CD4-positive, CD25-positive, alpha-beta regulatory T cell (primary cell): ENCODE measurements around the gene SNAPC1. TPM values are rescaled to one million over a fixed set of nuclear protein-coding genes. Genes with fewer than 3 reads are reported as not detected.

ENCODE experiments used
- ATAC-seq, 2 donors: fragments of 150-1000 bp; cut with Tn5 transposase; one replicate each; pipeline ENCODE4 v1.10.0; 2021; ENCODE audit warnings: low read depth in 2 of 2, moderate number of reproducible peaks in 2 of 2, moderate library complexity in 1 of 2
- DNase-seq, 3 donors: peaks; one replicate each; pipeline versions ENCODE4 v3.0.0 to v3.0.0-alpha.2; 2012 to 2022; ENCODE audit warnings: mixed read lengths in 1 of 3
- H3K27ac ChIP-seq: one replicate; pipeline ENCODE4 v1.7.0; 2013; ENCODE audit warnings: mild to moderate bottlenecking, low read length; ENCODE audit not compliant: insufficient read depth, poor library complexity, severe bottlenecking
- H3K27me3 ChIP-seq: one replicate; pipeline ENCODE4 v1.7.0; 2013; ENCODE audit warnings: low read length; ENCODE audit not compliant: control insufficient read depth, insufficient read depth
- H3K36me3 ChIP-seq: one replicate; pipeline ENCODE4 v1.7.0; 2013; ENCODE audit warnings: mild to moderate bottlenecking, low read length, moderate library complexity; ENCODE audit not compliant: control insufficient read depth, insufficient read depth
- H3K4me1 ChIP-seq: 2 replicates; pipeline ENCODE4 v1.7.0; 2013; ENCODE audit warnings: mild to moderate bottlenecking, low read length; ENCODE audit not compliant: insufficient read depth, control insufficient read depth, poor library complexity, severe bottlenecking
- H3K4me3 ChIP-seq: one replicate; pipeline ENCODE4 v1.7.0; 2013; ENCODE audit warnings: low read depth, mild to moderate bottlenecking, low read length, moderate library complexity
- H3K9me3 ChIP-seq, 2 experiments: 1 replicate in 1 of 2; 2 replicates in 1 of 2; pipeline ENCODE4 v1.7.0; 2013; ENCODE audit warnings: low read length in 2 of 2, mild to moderate bottlenecking in 1 of 2, moderate library complexity in 1 of 2; ENCODE audit not compliant: control insufficient read depth in 2 of 2
- H3K27ac Mint-ChIP-seq, 3 donors: one replicate each; pipeline ENCODE4 v1.8.0; 2020 to 2022; ENCODE audit warnings: mild to moderate bottlenecking in 3 of 3, mixed read lengths in 3 of 3, moderate library complexity in 2 of 3
- H3K27me3 Mint-ChIP-seq: one replicate; pipeline ENCODE4 v1.8.0; 2022; ENCODE audit warnings: mild to moderate bottlenecking, mixed read lengths
- H3K36me3 Mint-ChIP-seq: one replicate; pipeline ENCODE4 v1.8.0; 2020; ENCODE audit warnings: mixed read lengths
- H3K4me1 Mint-ChIP-seq, 4 donors: one replicate each; pipeline ENCODE4 v1.8.0; 2020 to 2022; ENCODE audit warnings: mixed read lengths in 4 of 4, mild to moderate bottlenecking in 1 of 4
- H3K4me3 Mint-ChIP-seq, 4 donors: one replicate each; pipeline ENCODE4 v1.8.0; 2020 to 2022; ENCODE audit warnings: mild to moderate bottlenecking in 4 of 4, mixed read lengths in 4 of 4, moderate library complexity in 3 of 4
- H3K9me3 Mint-ChIP-seq, 7 donors: one replicate each; pipeline ENCODE4 v1.8.0; 2020 to 2022; ENCODE audit warnings: mixed read lengths in 7 of 7, mild to moderate bottlenecking in 3 of 7, moderate library complexity in 2 of 7
- polyA plus RNA-seq, 4 donors: library from polyadenylated mRNA; unstranded; fragments of 300-500 nt; fragmentation: Illumina TruSeq; gene quantifications; one replicate each; pipeline ENCODE4 v1.2.3, GENCODE V29; 2021
- total RNA-seq: library from RNA; stranded (reverse); gene quantifications from one replicate; pipeline ENCODE4 v1.2.3, GENCODE V29; 2022

Gene SNAPC1, protein sequence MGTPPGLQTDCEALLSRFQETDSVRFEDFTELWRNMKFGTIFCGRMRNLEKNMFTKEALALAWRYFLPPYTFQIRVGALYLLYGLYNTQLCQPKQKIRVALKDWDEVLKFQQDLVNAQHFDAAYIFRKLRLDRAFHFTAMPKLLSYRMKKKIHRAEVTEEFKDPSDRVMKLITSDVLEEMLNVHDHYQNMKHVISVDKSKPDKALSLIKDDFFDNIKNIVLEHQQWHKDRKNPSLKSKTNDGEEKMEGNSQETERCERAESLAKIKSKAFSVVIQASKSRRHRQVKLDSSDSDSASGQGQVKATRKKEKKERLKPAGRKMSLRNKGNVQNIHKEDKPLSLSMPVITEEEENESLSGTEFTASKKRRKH
- total RNA-seq = 3.9 TPM
- 1 to 10 TPM; 3.9 to 4.7 (median 4.2) TPM for polyA plus RNA-seq

DNA sequence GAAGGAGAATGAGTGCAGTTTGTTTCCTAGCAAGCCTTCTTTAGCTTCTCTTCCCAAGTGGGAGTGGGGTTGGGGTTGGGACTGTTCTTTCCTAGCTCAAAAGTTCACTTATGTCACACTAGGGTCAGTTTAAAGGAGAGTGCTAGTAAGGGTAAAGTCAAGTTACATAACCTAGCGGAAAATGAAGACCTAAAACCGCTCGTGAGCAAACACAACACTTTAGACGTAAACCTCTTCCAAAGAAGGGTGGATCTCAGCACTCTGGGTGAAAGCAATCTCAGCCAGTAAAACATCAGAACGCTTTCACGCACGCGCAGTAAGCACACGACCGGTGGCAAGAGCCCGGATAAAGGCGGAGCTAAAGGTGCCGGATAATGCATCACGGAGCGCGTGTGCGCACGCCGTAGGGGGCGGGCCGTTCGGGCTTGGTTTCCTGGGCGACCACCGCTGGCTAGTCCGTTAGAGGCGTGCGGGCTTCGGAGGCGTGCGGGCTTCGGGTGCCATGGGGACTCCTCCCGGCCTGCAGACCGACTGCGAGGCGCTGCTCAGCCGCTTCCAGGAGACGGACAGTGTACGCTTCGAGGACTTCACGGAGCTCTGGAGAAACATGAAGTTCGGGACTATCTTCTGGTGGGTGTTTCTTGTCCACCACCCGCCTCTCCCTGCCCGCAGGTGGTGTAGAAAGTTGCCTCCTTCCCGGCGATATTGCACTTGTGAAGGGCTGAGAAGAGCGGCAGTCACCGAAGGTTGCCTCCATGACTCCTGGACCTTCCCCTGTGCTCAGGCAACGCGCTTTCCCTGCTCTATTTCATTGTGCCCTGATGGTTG, at the start of gene SNAPC1:
Gene SNAPC1 (plus strand): TSS at position 462 of the 828 bp plus-strand sequence. CDS start 41 bp downstream, at position 503.
- H3K4me1 Mint-ChIP-seq = peaks cover 22 to 51% (median 45%) of the 10 kb centered on the region in 4 donors

DNA sequence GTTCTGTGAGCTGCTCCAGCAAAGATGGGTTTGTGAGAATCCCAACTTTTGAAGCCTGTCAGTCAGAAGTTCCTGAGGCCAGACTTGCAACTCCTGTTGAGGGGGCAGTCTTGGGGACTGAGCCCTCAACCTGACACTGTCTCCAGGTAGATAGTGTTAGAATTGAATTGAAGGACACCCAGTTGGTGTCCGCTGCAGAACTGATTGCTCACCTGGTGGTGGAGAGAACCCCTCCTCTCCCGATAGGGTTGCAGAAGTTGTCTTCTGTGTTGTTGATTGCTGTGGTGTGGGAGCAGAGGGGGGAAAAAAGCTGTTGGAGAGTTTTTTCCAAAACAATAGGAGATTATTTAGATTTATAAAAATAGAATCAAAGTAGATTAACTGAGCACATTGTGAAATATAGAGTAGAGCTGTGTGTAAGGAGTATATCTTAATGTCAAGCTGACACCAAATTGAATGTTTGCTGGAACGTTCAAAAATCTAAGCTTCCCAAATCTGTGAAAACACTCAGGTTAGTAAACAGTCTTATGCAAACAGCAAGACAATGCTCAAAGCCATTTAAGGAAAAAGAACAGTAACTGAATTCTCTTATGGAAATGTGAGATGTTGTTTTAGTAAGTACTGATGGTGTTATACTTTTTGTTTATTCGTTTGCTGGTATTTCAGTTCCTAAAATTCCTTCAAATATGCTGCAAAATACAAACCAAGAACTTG, 48.3 kb upstream of the SNAPC1 start:
- H3K4me3 Mint-ChIP-seq = peak overlapping the region in 1 of 4 donors; percentile 10
- Histone ChIP-seq H3K9me3 (no peaks in the 10 kb centered on the region), H3K36me3 (no peaks in the 10 kb centered on the region), H3K27ac (no peak overlapping the region), H3K27me3 (no peaks in the 10 kb centered on the region), H3K4me1 (peaks cover 37% of the 10 kb centered on the region), H3K4me3 (no peak overlapping the region)
- H3K36me3 Mint-ChIP-seq = no peaks in the 10 kb centered on the region
- H3K4me1 Mint-ChIP-seq = peaks cover 36 to 94% (median 69%) of the 10 kb centered on the region in 4 donors
- H3K9me3 Mint-ChIP-seq = peaks cover 0 to 2% (median 0%) of the 10 kb centered on the region in 7 donors
- no peaks in the 10 kb centered on the region for H3K27me3 Mint-ChIP-seq
- no peak overlapping the region for H3K27ac Mint-ChIP-seq
- ATAC-seq (no peak), DNase-seq (no peak)

More for the DNA sequence above, at the start of gene SNAPC1:
- Histone ChIP-seq H3K4me1 (peaks cover 25% of the 10 kb centered on the region), H3K27ac (peak within 1 kb of the TSS; percentile 98), H3K27me3 (no peaks in the 10 kb centered on the region), H3K4me3 (peak within 1 kb of the TSS; percentile 93), H3K36me3 (no peaks in the 10 kb centered on the region), H3K9me3 (no peaks in the 10 kb centered on the region)
- H3K36me3 Mint-ChIP-seq = peaks cover 2% of the 10 kb centered on the region
- peaks cover 0 to 4% (median 0%) of the 10 kb centered on the region in 7 donors for H3K9me3 Mint-ChIP-seq
- H3K27ac Mint-ChIP-seq = peak within 1 kb of the TSS; percentile 100
- H3K27me3 Mint-ChIP-seq = peaks cover 8% of the 10 kb centered on the region
- peak; percentile 97 for ATAC-seq
- H3K4me3 Mint-ChIP-seq = peak within 1 kb of the TSS; percentile 88 to 100 (median 98)
- DNase-seq = peak; percentile 97 to 99 (median 97)

DNA sequence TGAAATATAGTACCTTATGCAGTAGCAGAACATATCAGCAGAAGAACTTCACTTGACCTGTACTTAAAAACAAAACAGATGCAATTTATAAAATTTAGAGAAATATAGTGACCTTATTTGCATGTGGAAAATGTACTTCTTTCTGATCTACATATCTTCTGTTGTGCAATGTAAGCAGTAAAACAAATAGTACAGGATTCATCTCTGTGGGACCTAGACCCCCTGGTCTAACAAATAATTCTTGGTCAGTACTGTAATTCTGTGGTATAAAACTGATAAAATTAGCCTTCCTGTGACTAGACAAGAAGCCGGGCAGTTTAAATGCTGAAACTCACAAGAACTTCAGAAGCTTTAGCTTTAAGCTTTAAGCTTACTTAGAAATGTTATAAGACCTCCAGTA, 45.3 kb upstream of the SNAPC1 start:
- H3K36me3 ChIP-seq = peaks cover 5% of the 10 kb centered on the region
- H3K4me1 ChIP-seq = peaks cover 35% of the 10 kb centered on the region
- Mint-ChIP-seq H3K4me3 (peak overlapping the region in 1 of 4 donors; percentile 41), H3K27me3 (no peaks in the 10 kb centered on the region), H3K36me3 (peaks cover 7% of the 10 kb centered on the region), H3K4me1 (peaks cover 37 to 86% (median 64%) of the 10 kb centered on the region in 4 donors), H3K9me3 (no peaks in the 10 kb centered on the region), H3K27ac (peak overlapping the region in 1 of 3 donors; percentile 35)
- no peak for DNase-seq
- H3K9me3 ChIP-seq = no peaks in the 10 kb centered on the region
- H3K27me3 ChIP-seq = no peaks in the 10 kb centered on the region
- H3K4me3 ChIP-seq = no peak overlapping the region
- no peak for ATAC-seq
- peak overlapping the region; percentile 29 for H3K27ac ChIP-seq

DNA sequence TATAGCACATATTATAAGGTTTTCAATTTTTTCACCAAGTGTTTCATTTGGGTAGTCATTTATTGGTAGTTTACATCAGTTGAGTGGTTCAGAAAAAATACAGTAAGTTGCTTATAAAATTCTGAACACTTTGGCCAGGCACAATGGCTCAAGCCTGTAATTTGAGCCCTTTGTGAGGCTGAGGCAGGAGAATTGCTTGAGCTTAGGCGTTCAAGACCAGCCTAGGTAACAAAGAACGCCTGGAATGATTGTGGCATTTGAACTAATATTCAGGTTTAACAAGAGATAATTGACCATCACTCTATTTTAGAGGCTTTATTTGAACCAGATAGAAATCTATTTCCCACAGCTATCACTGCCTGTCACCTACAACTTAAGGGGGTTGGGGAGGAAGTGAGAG, 44.2 kb upstream of the SNAPC1 start:
- H3K4me3 Mint-ChIP-seq = no peak overlapping the region
- peaks cover 26% of the 10 kb centered on the region for H3K4me1 ChIP-seq
- H3K4me3 ChIP-seq = peak overlapping the region; percentile 16
- peaks cover 10% of the 10 kb centered on the region for H3K36me3 ChIP-seq
- no peaks in the 10 kb centered on the region for H3K27me3 Mint-ChIP-seq
- H3K27ac ChIP-seq = no peak overlapping the region
- no peaks in the 10 kb centered on the region for H3K9me3 Mint-ChIP-seq
- DNase-seq (no peak), ATAC-seq (no peak)
- H3K27me3 ChIP-seq = no peaks in the 10 kb centered on the region
- H3K36me3 Mint-ChIP-seq = peaks cover 10% of the 10 kb centered on the region
- H3K27ac Mint-ChIP-seq = peak overlapping the region in 1 of 3 donors; percentile 55
- H3K9me3 ChIP-seq = no peaks in the 10 kb centered on the region
- H3K4me1 Mint-ChIP-seq = peaks cover 30 to 77% (median 55%) of the 10 kb centered on the region in 4 donors

DNA sequence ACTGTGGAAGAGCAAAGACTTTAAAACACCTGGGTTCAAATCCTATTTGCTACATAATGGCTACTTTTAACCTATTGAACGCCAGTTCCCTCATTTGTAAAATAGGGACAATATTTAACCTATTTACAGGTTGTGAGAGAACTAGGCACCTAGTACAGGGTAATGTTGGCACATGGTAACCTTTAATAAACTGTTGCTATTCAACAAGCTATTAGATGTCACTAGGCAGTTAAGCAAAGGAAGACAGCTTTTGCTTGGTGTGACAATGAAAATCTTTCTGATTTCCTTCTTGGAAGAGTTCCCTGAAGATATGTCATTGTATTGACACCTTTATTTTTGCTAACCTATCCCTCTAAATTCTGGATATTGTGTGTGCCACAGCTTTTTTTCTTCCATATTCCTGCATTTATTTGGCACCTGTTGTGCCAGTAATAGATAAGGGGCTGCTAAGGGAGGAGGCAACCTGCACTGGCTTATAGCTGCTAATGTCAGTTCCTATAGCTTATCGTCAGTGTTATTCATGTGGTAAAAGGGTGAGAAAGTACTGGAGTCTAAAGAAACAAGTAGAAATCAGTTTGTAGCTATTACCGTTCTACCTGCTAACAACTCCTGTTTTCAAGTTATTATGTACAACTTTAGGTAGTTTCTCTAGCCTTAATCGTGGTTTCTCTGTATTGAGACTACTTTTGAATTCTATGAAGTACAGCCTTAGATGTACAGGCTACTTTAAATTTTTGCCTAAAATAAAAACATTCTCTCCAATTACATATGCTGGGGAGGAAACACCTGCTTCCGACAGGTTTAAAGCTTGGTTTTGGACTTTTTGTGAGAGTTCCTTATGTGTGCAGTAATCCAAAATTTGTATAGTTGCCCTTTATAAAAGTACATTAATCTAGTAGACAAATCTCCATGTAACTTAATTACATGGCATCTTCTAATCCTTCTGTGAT, 42.6 kb upstream of the SNAPC1 start:
- no peaks in the 10 kb centered on the region for H3K9me3 Mint-ChIP-seq
- H3K27ac ChIP-seq = peak overlapping the region; percentile 47
- peaks cover 12% of the 10 kb centered on the region for H3K36me3 ChIP-seq
- no peaks in the 10 kb centered on the region for H3K27me3 Mint-ChIP-seq
- peaks cover 32 to 72% (median 52%) of the 10 kb centered on the region in 4 donors for H3K4me1 Mint-ChIP-seq
- peaks cover 19% of the 10 kb centered on the region for H3K36me3 Mint-ChIP-seq
- peaks cover 21% of the 10 kb centered on the region for H3K4me1 ChIP-seq
- H3K27ac Mint-ChIP-seq = peak overlapping the region; percentile 60 to 82 (median 80)
- no peaks in the 10 kb centered on the region for H3K9me3 ChIP-seq
- peak overlapping the region; percentile 41 for H3K4me3 ChIP-seq
- peak; percentile 69 to 72 for ATAC-seq
- H3K4me3 Mint-ChIP-seq = peak overlapping the region; percentile 7 to 64 (median 27)
- H3K27me3 ChIP-seq = no peaks in the 10 kb centered on the region
- DNase-seq = peak in 2 of 3 donors; percentile 25 to 67

DNA sequence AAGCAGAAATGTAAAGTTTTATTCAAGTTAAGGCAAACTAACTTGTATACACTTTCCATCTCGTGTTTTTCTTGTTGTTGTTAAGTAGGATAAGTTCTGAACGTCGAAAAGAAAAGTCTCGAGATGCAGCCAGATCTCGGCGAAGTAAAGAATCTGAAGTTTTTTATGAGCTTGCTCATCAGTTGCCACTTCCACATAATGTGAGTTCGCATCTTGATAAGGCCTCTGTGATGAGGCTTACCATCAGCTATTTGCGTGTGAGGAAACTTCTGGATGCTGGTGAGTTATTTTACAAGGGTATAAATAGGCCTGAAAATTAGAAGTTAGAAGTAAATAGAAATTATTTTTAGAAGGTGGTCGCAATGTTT, 41.9 kb upstream of the SNAPC1 start:
- Histone ChIP-seq H3K27ac (peak overlapping the region; percentile 47), H3K4me1 (peaks cover 21% of the 10 kb centered on the region), H3K4me3 (peak overlapping the region; percentile 41), H3K9me3 (no peaks in the 10 kb centered on the region), H3K36me3 (peaks cover 15% of the 10 kb centered on the region), H3K27me3 (no peaks in the 10 kb centered on the region)
- Mint-ChIP-seq H3K27ac (peak overlapping the region; percentile 60 to 82 (median 80)), H3K4me1 (peaks cover 37 to 70% (median 52%) of the 10 kb centered on the region in 4 donors), H3K27me3 (no peaks in the 10 kb centered on the region), H3K36me3 (peaks cover 24% of the 10 kb centered on the region), H3K4me3 (peak overlapping the region; percentile 7 to 64 (median 35)), H3K9me3 (no peaks in the 10 kb centered on the region)
- ATAC-seq (no peak), DNase-seq (peak in 1 of 3 donors; percentile 19)
